Measurements from ENCODE around the gene PTPRT. TPM values are rescaled to one million over a fixed set of nuclear protein-coding genes. Genes with fewer than 3 reads are reported as not detected.

The PTPRT gene
- total RNA-seq, 1 experiment from 2014 or later: 0.13 TPM

GRCh38 chr20:43123180-43123579 is 66.5 kb downstream of the PTPRT start:
- WGBS (ENCODE audit: extremely low coverage, insufficient read length, low lambda C conversion rate): no CpG with 5 or more reads among the region's 2 CpGs
- Histone ChIP-seq H2BK20ac (ENCODE audit: low read depth, low read length, poor library complexity, severe bottlenecking) (no peak overlapping the region), H3K23me2 (ENCODE audit: insufficient read length, low read depth, low read length, poor library complexity, severe bottlenecking) (no peaks in the 10 kb centered on the region), H4K5ac (ENCODE audit: insufficient read length, low read depth, low read length) (no peak overlapping the region), H2BK12ac (ENCODE audit: insufficient read length, low read depth, low read length) (no peak overlapping the region), H3K4me2 (ENCODE audit: insufficient read depth, insufficient read length, low read length) (no peak overlapping the region), H3K9me3 (ENCODE audit: control insufficient read depth, low read depth, low read length) (no peaks in the 10 kb centered on the region), H3K23ac (ENCODE audit: insufficient read length, low read depth, low read length) (no peak overlapping the region), H3K27me3 (ENCODE audit: insufficient read depth, low read length) (no peaks in the 10 kb centered on the region), H3K18ac (ENCODE audit: insufficient read length, low read depth, low read length) (no peak overlapping the region), H4K8ac (replicated peaks; ENCODE audit: insufficient read length, low read depth, low read length) (no peak overlapping the region), H2BK5ac (ENCODE audit: insufficient read length, low read length) (no peak overlapping the region), H2AFZ (ENCODE audit: low read length) (no peak overlapping the region), H2BK15ac (ENCODE audit: low read depth, low read length) (no peak overlapping the region), H3T11ph (ENCODE audit: low read length) (no peak overlapping the region), H3K79me2 (ENCODE audit: insufficient read depth, low read length) (no peaks in the 10 kb centered on the region), H3K79me1 (ENCODE audit: insufficient read depth, low read depth, low read length, poor library complexity, severe bottlenecking) (no peaks in the 10 kb centered on the region), H3K4ac (ENCODE audit: low read depth, low read length) (no peak overlapping the region), H4K91ac (ENCODE audit: insufficient read length, low read depth, low read length) (no peak overlapping the region), H4K20me1 (ENCODE audit: control insufficient read depth, insufficient read depth, insufficient read length) (no peaks in the 10 kb centered on the region), H3K9ac (ENCODE audit: extremely low read depth, insufficient read length, low read length) (no peak overlapping the region), H3K14ac (ENCODE audit: insufficient read depth, low read length) (no peak overlapping the region), H3K4me1 (ENCODE audit: insufficient read depth, low read length) (no peaks in the 10 kb centered on the region), H3K56ac (ENCODE audit: insufficient read length, low read depth, low read length) (no peak overlapping the region), H2AK5ac (ENCODE audit: insufficient read length, low read length) (no peak overlapping the region), H2BK120ac (ENCODE audit: low read depth, low read length, poor library complexity, severe bottlenecking) (no peak overlapping the region), H3K27ac (ENCODE audit: insufficient read length, low read depth, low read length) (no peak overlapping the region)
- no peak for DNase-seq
- Mint-ChIP-seq H3K9me3 (no peaks in the 10 kb centered on the region), H3K4me1 (no peaks in the 10 kb centered on the region), H3K36me3 (ENCODE audit: insufficient read depth in 1 of 3, low read depth in 3 of 3) (no peaks in the 10 kb centered on the region), H3K4me3 (no peak overlapping the region), H3K27ac (no peak overlapping the region; a peak in 1 of 7 replicates), H3K27me3 (ENCODE audit: low read depth) (no peaks in the 10 kb centered on the region; the same call in 1 of the 2 replicates)
- TF ChIP-seq CTCF (conservative IDR thresholded peaks at IDR 0.05): no peak
